PC-9 (cell line): Measurements from ENCODE around the gene VCL. TPM values are rescaled to one million over a fixed set of nuclear protein-coding genes. Genes with fewer than 3 reads are reported as not detected.

Experiments used
- BruUV-seq: library from RNA; stranded (reverse); fragments of 400-500 nt; replicated peaks from 2 replicates; lab custom pipeline; 2021; lab: Mats Ljungman, UMichigan
- CTCF ChIA-PET: fragments of 300-600 bp; sonication (Branson Sonifier 250); formaldehyde crosslinking; loops from one replicate; lab custom pipeline; 2022; ENCODE audit warnings: antibody characterized with exemption; lab: Charles Lee
- POLR2A ChIA-PET: fragments of 300-600 bp; sonication (Branson Sonifier 250); formaldehyde crosslinking; loops from one replicate; lab custom pipeline; 2022; ENCODE audit warnings: antibody characterized with exemption; ENCODE audit not compliant: unreplicated experiment; lab: Charles Lee
- DNase-seq, 2 experiments: peaks; one replicate each; pipeline versions ENCODE4 v3.0.0 to v3.0.0-alpha.2; 2015 to 2022; ENCODE audit warnings: mixed read lengths in 1 of 2
- H2AFZ ChIP-seq: fragments of 200-600 bp; sonication (generic); 2 replicates; pipeline ENCODE4 v1.8.1; 2017; ENCODE audit warnings: antibody characterized with exemption
- H3F3A ChIP-seq: fragments of 200-600 bp; sonication (generic); 2 replicates; pipeline ENCODE4 v1.8.1; 2017; ENCODE audit warnings: antibody characterized with exemption, mild to moderate bottlenecking, low read depth; ENCODE audit not compliant: insufficient read depth
- H3K27ac ChIP-seq: fragments of 200-600 bp; sonication (generic); 2 replicates; pipeline ENCODE4 v1.6.1; 2016; ENCODE audit warnings: mixed run types
- H3K27me3 ChIP-seq: fragments of 200-600 bp; sonication (generic); 2 replicates; pipeline ENCODE4 v1.6.1; 2016; ENCODE audit warnings: low read depth, mixed run types; ENCODE audit not compliant: insufficient read depth
- H3K36me3 ChIP-seq: fragments of 200-600 bp; sonication (generic); 2 replicates; pipeline ENCODE4 v1.6.1; 2016; ENCODE audit warnings: low read depth, mixed run types
- H3K4me1 ChIP-seq: fragments of 200-600 bp; sonication (generic); replicated peaks from 2 replicates; pipeline ENCODE4 v1.6.1; 2016; ENCODE audit warnings: mixed run types; ENCODE audit not compliant: insufficient read depth
- H3K4me2 ChIP-seq: fragments of 200-600 bp; sonication (generic); 2 replicates; pipeline ENCODE4 v1.6.1; 2017; ENCODE audit warnings: mixed run types
- H3K4me3 ChIP-seq: fragments of 200-600 bp; sonication (generic); 2 replicates; pipeline ENCODE4 v1.6.1; 2016; ENCODE audit warnings: mixed run types
- H3K79me2 ChIP-seq: fragments of 200-600 bp; sonication (generic); 2 replicates; pipeline ENCODE4 v1.6.1; 2017; ENCODE audit warnings: low read depth, mixed run types
- H3K9me2 ChIP-seq: fragments of 200-600 bp; sonication (generic); 2 replicates; pipeline ENCODE4 v1.8.1; 2017; ENCODE audit warnings: mild to moderate bottlenecking; ENCODE audit not compliant: insufficient read depth
- H3K9me3 ChIP-seq: fragments of 200-600 bp; sonication (generic); 2 replicates; pipeline ENCODE4 v1.8.1; 2016; ENCODE audit warnings: low read depth; ENCODE audit not compliant: insufficient read depth
- H4K20me1 ChIP-seq: fragments of 200-600 bp; sonication (generic); 2 replicates; pipeline ENCODE4 v1.8.1; 2017; ENCODE audit not compliant: insufficient read depth
- CTCF ChIP-seq: fragments of 200-600 bp; sonication (generic); conservative IDR thresholded peaks from 2 replicates; pipeline ENCODE4 v1.6.1; 2017; ENCODE audit warnings: mixed run types, antibody characterized with exemption, mild to moderate bottlenecking, moderate library complexity
- EZH2 ChIP-seq: fragments of 200-600 bp; sonication (generic); IDR thresholded peaks from 2 replicates; pipeline ENCODE4 v1.8.0; 2017; ENCODE audit warnings: antibody characterized with exemption, low read depth
- intact Hi-C: fragments of 100-400 bp; cut with micrococcal nuclease; formaldehyde crosslinking; loops from one replicate; pipeline ENCODE4 v1.10.0; 2022; ENCODE audit not compliant: unreplicated experiment
- total RNA-seq: library from RNA; stranded (reverse); gene quantifications from 2 replicates; pipeline ENCODE4 v1.2.3, GENCODE V29; 2021

The VCL gene
- total RNA-seq, 1 experiment from 2014 or later = 208 TPM

- Histone ChIP-seq H2AFZ (no peak overlapping the region), H3K4me1 (peaks cover under 1% of the 10 kb centered on the region; the same call in 1 of the 2 replicates), H3K4me3 (no peak overlapping the region), H3K9me3 (no peaks in the 10 kb centered on the region), H3K36me3 (no peaks in the 10 kb centered on the region), H3K9me2 (no peaks in the 10 kb centered on the region; the same call in 1 of the 2 replicates), H3K79me2 (no peaks in the 10 kb centered on the region), H3F3A (peaks cover 1% of the 10 kb centered on the region; the same call in 1 of the 2 replicates), H3K27me3 (no peaks in the 10 kb centered on the region), H3K4me2 (no peak overlapping the region), H3K27ac (no peak overlapping the region), H4K20me1 (no peaks in the 10 kb centered on the region)
- ChIA-PET CTCF (no interaction called here), POLR2A (no interaction called here)
- BruUV-seq = no TSS peak
- DNase-seq = no peak
- intact Hi-C loops = no loop called here
- TF ChIP-seq CTCF (no peak), EZH2 (no peak)
Measured at GRCh38 chr10:73950155-73950948, 47.6 kb upstream of the VCL start.

GRCh38 chr10:73953665-73954064 is 44.3 kb upstream of the VCL start:
- ChIA-PET CTCF (no interaction called here), POLR2A (interaction anchor here (0.5 to 0.6 kb wide), 2 partner anchors 54 to 661 kb away, joined by 3 to 4 read pairs; no protein-coding TSS in a partner anchor)
- H3K27ac ChIP-seq = no peak overlapping the region
- no peaks in the 10 kb centered on the region for H3K36me3 ChIP-seq
- no peaks in the 10 kb centered on the region for H3K9me3 ChIP-seq
- no peaks in the 10 kb centered on the region; the same call in 1 of the 2 replicates for H3K9me2 ChIP-seq
- no peak overlapping the region for H2AFZ ChIP-seq
- H3K27me3 ChIP-seq = no peaks in the 10 kb centered on the region
- no peaks in the 10 kb centered on the region for H3K79me2 ChIP-seq
- H3F3A ChIP-seq = peaks cover 27% of the 10 kb centered on the region
- intact Hi-C loops = no loop called here
- no TSS peak for BruUV-seq
- no peak overlapping the region for H3K4me2 ChIP-seq
- H3K4me3 ChIP-seq = no peak overlapping the region
- H3K4me1 ChIP-seq = peaks cover 28% of the 10 kb centered on the region
- DNase-seq = no peak
- no peaks in the 10 kb centered on the region for H4K20me1 ChIP-seq
- TF ChIP-seq CTCF (no peak), EZH2 (no peak)

DNA sequence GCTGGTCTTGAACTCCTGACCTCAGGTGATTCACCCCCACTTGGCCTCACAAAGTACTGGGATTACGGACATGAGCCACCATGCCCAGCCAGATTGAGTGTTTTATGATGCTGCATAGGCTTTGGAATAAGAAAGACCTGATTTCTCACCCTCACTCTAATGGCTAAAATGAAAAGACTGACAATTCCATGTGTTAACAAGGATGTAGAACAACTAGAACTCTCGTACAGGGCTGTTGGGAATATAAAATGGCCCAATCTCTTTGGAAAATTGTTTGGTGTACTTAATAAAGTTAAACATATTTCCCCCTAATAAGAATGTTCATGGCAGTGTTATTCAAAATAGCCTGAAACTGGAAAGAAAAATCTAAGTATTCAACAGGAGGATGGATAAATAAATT is 43.2 kb upstream of the VCL start:
- no peak overlapping the region for H2AFZ ChIP-seq
- no peak overlapping the region for H3K27ac ChIP-seq
- H3K4me3 ChIP-seq = no peak overlapping the region
- no peaks in the 10 kb centered on the region for H3K79me2 ChIP-seq
- no peak overlapping the region for H3K4me2 ChIP-seq
- H3F3A ChIP-seq = peaks cover 31% of the 10 kb centered on the region
- no peak for DNase-seq
- peaks cover 33% of the 10 kb centered on the region for H3K4me1 ChIP-seq
- H3K9me2 ChIP-seq = no peaks in the 10 kb centered on the region; the same call in 1 of the 2 replicates
- no TSS peak for BruUV-seq
- no peak for TF ChIP-seq CTCF
- TF ChIP-seq EZH2 = no peak
- no peaks in the 10 kb centered on the region for H3K27me3 ChIP-seq
- intact Hi-C loops = loop anchor here (5.0 kb wide), 1 partner anchor 128 kb away; no protein-coding TSS in a partner anchor
- ChIA-PET CTCF (no interaction called here), POLR2A (no interaction called here)
- H3K9me3 ChIP-seq = no peaks in the 10 kb centered on the region
- no peaks in the 10 kb centered on the region for H4K20me1 ChIP-seq
- no peaks in the 10 kb centered on the region for H3K36me3 ChIP-seq
